ENCODE results near the gene DBI.

DNA sequence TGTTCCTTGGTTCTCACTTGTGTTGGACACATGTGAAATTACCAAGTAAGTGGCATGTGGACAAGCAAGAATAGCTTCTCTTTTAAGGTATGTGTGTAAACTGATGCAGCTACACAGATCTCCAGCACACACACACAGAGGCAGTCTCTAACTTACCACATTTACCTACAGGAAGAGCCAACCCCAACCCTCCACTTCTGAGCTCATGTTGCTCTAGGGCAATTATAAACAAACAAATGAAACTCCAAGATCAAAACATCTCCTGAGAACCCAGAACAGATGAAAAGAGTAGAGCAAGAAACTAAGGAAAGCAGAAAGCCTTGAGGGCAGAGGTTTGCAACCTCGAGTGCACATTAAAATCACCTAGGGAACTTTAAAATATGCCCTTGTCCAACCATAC lies 48.9 kb downstream of the DBI start:
- no peak for TF ChIP-seq POLR2AphosphoS5 (IDR thresholded peaks at IDR 0.05)
- TF ChIP-seq EP300 (IDR thresholded peaks at IDR 0.05) = no peak
- TF ChIP-seq CTCF (IDR thresholded peaks at IDR 0.05) = no peak
